OCI-LY1 (cell line): Measurements from ENCODE around the gene TOP2A.

Experiments used
- H2AFZ ChIP-seq: fragments of 200-600 bp; sonication (generic), shearing (Covaris generic); 2 replicates; pipeline ENCODE4 v1.6.0; 2014; ENCODE audit warnings: antibody characterized with exemption, mild to moderate bottlenecking, low read length
- H3F3A ChIP-seq: fragments of 200-600 bp; sonication (generic), shearing (Covaris generic); 2 replicates; pipeline ENCODE4 v1.6.0; 2014; ENCODE audit warnings: mild to moderate bottlenecking, antibody characterized with exemption, low read length, moderate library complexity; ENCODE audit not compliant: insufficient read depth
- H3K27ac ChIP-seq: fragments of 200-600 bp; sonication (generic); 2 replicates; pipeline ENCODE4 v1.5.1; 2014; ENCODE audit warnings: low read length, mixed run types, mild to moderate bottlenecking, low read depth; ENCODE audit not compliant: poor library complexity, severe bottlenecking
- H3K27me3 ChIP-seq: fragments of 200-600 bp; sonication (generic); 2 replicates; pipeline ENCODE4 v1.6.0; 2014; ENCODE audit warnings: antibody characterized with exemption, mild to moderate bottlenecking, low read length, moderate library complexity; ENCODE audit not compliant: insufficient read depth
- H3K36me3 ChIP-seq: fragments of 200-600 bp; sonication (generic); 2 replicates; pipeline ENCODE4 v1.6.1; 2014; ENCODE audit warnings: mild to moderate bottlenecking, antibody characterized with exemption, low read length, moderate library complexity, mixed read lengths; ENCODE audit not compliant: insufficient read depth
- H3K4me1 ChIP-seq: fragments of 200-600 bp; sonication (generic); 2 replicates; pipeline ENCODE4 v1.5.1; 2014; ENCODE audit warnings: mild to moderate bottlenecking, low read length, moderate library complexity; ENCODE audit not compliant: insufficient read depth, severe bottlenecking
- H3K4me2 ChIP-seq: fragments of 200-600 bp; sonication (generic), shearing (Covaris generic); 2 replicates; pipeline ENCODE4 v1.6.1; 2014; ENCODE audit warnings: low read length
- H3K4me3 ChIP-seq: fragments of 200-600 bp; sonication (generic); 2 replicates; pipeline ENCODE4 v1.5.1; 2014; ENCODE audit warnings: low read length, low read depth, mild to moderate bottlenecking, mixed read lengths; ENCODE audit not compliant: poor library complexity, severe bottlenecking
- H3K79me2 ChIP-seq: fragments of 200-600 bp; shearing (Covaris generic); 2 replicates; pipeline ENCODE4 v1.6.1; 2016; ENCODE audit warnings: mixed run types, low read length, mixed read lengths; ENCODE audit not compliant: insufficient read depth
- H3K9ac ChIP-seq: fragments of 200-600 bp; sonication (generic), shearing (Covaris generic); 2 replicates; pipeline ENCODE4 v1.6.1; 2014; ENCODE audit warnings: mild to moderate bottlenecking, low read length, mixed read lengths
- H3K9me2 ChIP-seq: fragments of 200-600 bp; sonication (generic), shearing (Covaris generic); 2 replicates; pipeline ENCODE4 v1.6.1; 2014; ENCODE audit warnings: low read depth, mild to moderate bottlenecking, low read length, mixed read lengths
- H3K9me3 ChIP-seq: fragments of 200-600 bp; shearing (Covaris generic); 2 replicates; pipeline ENCODE4 v1.6.1; 2014; ENCODE audit warnings: low read length, mixed read lengths
- H4K20me1 ChIP-seq: fragments of 200-600 bp; sonication (generic), shearing (Covaris generic); 2 replicates; pipeline ENCODE4 v1.6.0; 2016; ENCODE audit warnings: mild to moderate bottlenecking, low read length; ENCODE audit not compliant: insufficient read depth
- EZH2 ChIP-seq: fragments of 200-600 bp; sonication (generic), shearing (Covaris generic); IDR thresholded peaks from 2 replicates; pipeline ENCODE4 v1.8.0; 2017; ENCODE audit warnings: borderline replicate concordance, mixed run types, mild to moderate bottlenecking, antibody characterized with exemption, low read length, moderate library complexity, mixed read lengths
- TF ChIP-seq, protein P1 (sequence below): fragments of 200-600 bp; sonication (generic), shearing (Covaris generic); IDR thresholded peaks from 2 replicates; pipeline ENCODE4 v1.5.1; 2017; ENCODE audit warnings: mild to moderate bottlenecking, antibody characterized with exemption, low read length, moderate library complexity, mixed read lengths

The TOP2A gene

DNA sequence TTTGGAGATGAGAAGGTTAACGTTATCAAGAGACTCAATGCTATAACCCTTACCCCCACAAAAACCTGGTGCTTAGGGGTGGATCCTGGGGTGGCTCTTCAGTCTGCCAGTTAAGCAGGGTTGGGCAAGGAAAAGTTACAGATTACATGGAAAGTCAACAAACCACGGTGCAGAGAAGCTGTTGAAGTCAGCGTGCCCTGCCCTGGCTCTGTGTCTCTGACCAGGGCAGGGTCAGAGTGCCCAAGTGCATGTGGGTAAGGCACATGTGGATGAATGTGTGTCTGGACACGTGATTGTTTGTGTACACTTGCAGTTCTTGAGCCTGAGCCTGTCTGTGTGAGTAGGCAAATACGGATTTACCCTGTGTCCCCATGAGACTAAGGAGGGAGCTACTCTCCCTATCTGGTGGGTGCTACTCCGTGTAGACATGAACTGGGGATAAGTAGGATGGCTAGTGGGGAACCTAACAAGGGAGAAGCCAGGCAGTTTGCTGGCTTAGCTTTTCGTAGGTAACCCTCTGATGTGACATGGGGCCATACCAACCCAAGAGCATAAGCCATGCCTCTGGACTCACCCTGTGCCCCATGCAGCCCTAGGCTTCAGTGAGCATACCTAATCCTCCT is 31.1 kb upstream of the TOP2A start:
- Histone ChIP-seq H3F3A (no peaks in the 10 kb centered on the region), H2AFZ (no peak overlapping the region), H3K9ac (no peak overlapping the region), H3K4me1 (peaks cover 10% of the 10 kb centered on the region), H3K9me3 (no peaks in the 10 kb centered on the region), H3K27ac (no peak overlapping the region), H3K79me2 (no peaks in the 10 kb centered on the region), H3K27me3 (peaks cover 18% of the 10 kb centered on the region; the same call in 1 of the 2 replicates), H3K4me3 (no peak overlapping the region), H3K4me2 (no peak overlapping the region), H3K36me3 (no peaks in the 10 kb centered on the region), H3K9me2 (no peaks in the 10 kb centered on the region), H4K20me1 (no peaks in the 10 kb centered on the region)
- TF ChIP-seq, protein P1, sequence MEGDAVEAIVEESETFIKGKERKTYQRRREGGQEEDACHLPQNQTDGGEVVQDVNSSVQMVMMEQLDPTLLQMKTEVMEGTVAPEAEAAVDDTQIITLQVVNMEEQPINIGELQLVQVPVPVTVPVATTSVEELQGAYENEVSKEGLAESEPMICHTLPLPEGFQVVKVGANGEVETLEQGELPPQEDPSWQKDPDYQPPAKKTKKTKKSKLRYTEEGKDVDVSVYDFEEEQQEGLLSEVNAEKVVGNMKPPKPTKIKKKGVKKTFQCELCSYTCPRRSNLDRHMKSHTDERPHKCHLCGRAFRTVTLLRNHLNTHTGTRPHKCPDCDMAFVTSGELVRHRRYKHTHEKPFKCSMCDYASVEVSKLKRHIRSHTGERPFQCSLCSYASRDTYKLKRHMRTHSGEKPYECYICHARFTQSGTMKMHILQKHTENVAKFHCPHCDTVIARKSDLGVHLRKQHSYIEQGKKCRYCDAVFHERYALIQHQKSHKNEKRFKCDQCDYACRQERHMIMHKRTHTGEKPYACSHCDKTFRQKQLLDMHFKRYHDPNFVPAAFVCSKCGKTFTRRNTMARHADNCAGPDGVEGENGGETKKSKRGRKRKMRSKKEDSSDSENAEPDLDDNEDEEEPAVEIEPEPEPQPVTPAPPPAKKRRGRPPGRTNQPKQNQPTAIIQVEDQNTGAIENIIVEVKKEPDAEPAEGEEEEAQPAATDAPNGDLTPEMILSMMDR, result no peak
- no peak for TF ChIP-seq EZH2

DNA sequence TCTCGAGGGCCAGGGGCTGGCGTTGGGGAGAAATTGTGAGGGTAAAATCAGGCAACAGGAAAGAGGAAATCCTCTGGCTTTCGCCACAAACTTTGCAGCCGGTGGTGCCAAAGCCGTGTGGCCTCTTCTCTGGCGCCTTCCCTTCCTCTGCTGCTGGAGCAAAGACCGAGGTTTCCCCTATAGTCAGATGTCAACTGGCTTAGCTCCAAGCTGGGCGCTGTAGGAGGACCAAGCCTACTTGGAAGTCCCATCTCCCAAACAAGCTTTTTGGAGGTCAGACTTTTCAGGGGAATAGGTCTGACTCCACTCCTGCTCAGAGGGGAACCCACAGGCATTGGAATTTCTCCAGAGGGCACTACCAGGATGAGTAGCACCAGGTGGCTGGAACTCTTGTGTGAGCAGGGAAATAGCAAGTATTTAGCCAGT is 30.5 kb upstream of the TOP2A start:
- Histone ChIP-seq H3F3A (no peaks in the 10 kb centered on the region), H3K9ac (no peak overlapping the region), H3K36me3 (no peaks in the 10 kb centered on the region), H3K4me3 (no peak overlapping the region), H3K27me3 (peaks cover 18% of the 10 kb centered on the region; the same call in 1 of the 2 replicates), H3K79me2 (no peaks in the 10 kb centered on the region), H4K20me1 (no peaks in the 10 kb centered on the region), H2AFZ (no peak overlapping the region), H3K9me2 (no peaks in the 10 kb centered on the region), H3K27ac (no peak overlapping the region), H3K9me3 (no peaks in the 10 kb centered on the region), H3K4me1 (peaks cover 12% of the 10 kb centered on the region), H3K4me2 (no peak overlapping the region)
- no peak for TF ChIP-seq EZH2
- TF ChIP-seq, protein P1, result no peak

DNA sequence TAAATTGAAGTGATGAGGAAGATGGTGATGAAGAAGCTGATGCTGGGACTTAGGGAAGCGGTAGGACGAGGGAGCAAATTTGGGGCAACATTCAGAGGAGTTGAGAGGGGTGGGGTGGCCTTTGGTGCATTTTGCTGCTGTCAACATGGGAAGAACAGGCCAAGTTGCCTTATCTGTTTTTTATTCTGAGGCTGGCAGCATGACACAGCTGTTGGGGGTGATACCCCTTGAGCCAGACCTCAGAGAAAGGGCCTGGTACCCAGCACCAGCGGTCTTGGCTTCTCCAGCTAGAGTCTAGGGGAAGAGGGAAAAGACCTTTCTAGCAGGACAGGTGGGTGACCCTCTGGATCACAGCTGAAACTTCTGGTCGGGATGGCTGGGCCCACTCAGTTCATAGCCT is 30.1 kb upstream of the TOP2A start:
- no peaks in the 10 kb centered on the region for H3K79me2 ChIP-seq
- H3K9ac ChIP-seq, result no peak overlapping the region
- H3K9me3 ChIP-seq, result no peaks in the 10 kb centered on the region
- no peak overlapping the region for H3K4me2 ChIP-seq
- no peak overlapping the region for H3K4me3 ChIP-seq
- peaks cover 20% of the 10 kb centered on the region; the same call in 1 of the 2 replicates for H3K27me3 ChIP-seq
- no peaks in the 10 kb centered on the region for H4K20me1 ChIP-seq
- TF ChIP-seq EZH2, result no peak
- TF ChIP-seq, protein P1, result no peak
- no peaks in the 10 kb centered on the region for H3K9me2 ChIP-seq
- no peaks in the 10 kb centered on the region for H3K36me3 ChIP-seq
- H3K27ac ChIP-seq, result no peak overlapping the region
- H3K4me1 ChIP-seq, result peaks cover 16% of the 10 kb centered on the region
- no peaks in the 10 kb centered on the region for H3F3A ChIP-seq
- H2AFZ ChIP-seq, result no peak overlapping the region
